GM19395 (cell line): Measurements from ENCODE around the gene FAM229B.

Source experiments
- ATAC-seq: cut with Tn5 transposase; IDR thresholded peaks from one replicate; pipeline ENCODE4 v1.9.1; 2021; ENCODE audit warnings: mild to moderate bottlenecking, moderate library complexity; ENCODE audit not compliant: unreplicated experiment

Gene FAM229B

GRCh38 chr6:112139052-112139451, 51.7 kb downstream of the FAM229B start:
- ATAC-seq: no peak

GRCh38 chr6:112141707-112142106, 54.3 kb downstream of the FAM229B start:
- no peak for ATAC-seq

GRCh38 chr6:112144145-112144926, 56.9 kb downstream of the FAM229B start:
- ATAC-seq: no peak

DNA sequence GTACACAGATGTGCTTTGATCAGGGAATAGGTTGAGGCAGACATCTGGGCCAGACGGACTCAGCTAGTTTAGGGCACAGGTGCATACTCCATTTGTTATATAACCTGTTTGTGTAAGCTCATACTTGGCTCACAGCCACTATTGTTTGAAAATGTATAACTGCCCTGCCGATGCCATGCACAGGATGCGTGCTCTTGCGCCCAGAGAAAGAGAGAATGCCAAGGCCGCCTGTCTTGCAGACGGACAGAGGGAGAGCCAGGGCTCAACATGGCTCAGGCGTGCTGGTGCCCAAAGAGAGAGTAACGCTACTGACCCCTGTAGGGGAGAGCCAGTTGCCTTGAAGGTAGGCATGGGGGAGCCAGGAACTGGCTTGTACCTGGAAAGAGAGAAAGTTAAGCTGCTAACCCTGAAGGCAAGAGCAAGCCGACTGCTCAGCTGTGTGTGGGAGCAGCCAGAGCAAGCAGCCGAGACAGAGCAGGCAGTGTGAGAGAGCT, 57.7 kb downstream of the FAM229B start:
- ATAC-seq: no peak

- ATAC-seq: no peak
These were observed 60.7 kb downstream of the FAM229B start for GRCh38 chr6:112148103-112148502.

GRCh38 chr6:112149236-112149635, 61.8 kb downstream of the FAM229B start:
- ATAC-seq: no peak

GRCh38 chr6:112149719-112150263, 62.4 kb downstream of the FAM229B start:
- no peak for ATAC-seq

DNA sequence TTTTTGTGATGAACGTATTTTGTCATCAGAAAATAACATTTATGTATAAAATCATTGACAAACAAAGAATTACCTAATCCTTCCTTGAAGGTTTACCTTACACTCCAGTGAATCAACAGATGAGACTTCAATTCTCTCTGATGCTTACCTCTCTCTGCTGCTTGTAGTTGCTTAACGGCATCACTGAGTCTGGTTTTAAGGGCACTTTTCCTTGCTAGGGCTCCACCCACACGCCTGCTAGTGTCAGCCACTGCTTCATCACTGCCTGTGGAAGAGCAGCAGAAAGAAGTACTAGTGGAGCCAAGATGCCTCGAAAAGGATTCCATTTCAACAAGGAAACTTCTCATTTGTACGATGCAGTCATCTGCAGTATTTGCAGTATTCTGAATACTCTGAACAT, 63.0 kb downstream of the FAM229B start:
- ATAC-seq: no peak
